ENCODE measurements around the gene DNAL4.

Gene DNAL4

GRCh38 chr22:38739300-38740055 is 54.5 kb downstream of the DNAL4 start:
- TF ChIP-seq CTCF (IDR thresholded peaks at IDR 0.05; ENCODE audit: insufficient read depth, low read depth, low read length, missing control alignments), result no peak
- no peak for DNase-seq (ENCODE audit: low read depth)
- H3K4me3 ChIP-seq (ENCODE audit: low read length), result no peak overlapping the region

- no peak overlapping the region for H3K4me3 ChIP-seq (ENCODE audit: low read length)
- no peak for DNase-seq (ENCODE audit: low read depth)
- TF ChIP-seq CTCF (IDR thresholded peaks at IDR 0.05; ENCODE audit: insufficient read depth, low read depth, low read length, missing control alignments), result no peak
Measured at GRCh38 chr22:38738475-38739070, 55.4 kb downstream of the DNAL4 start.

- no peak for DNase-seq (ENCODE audit: low read depth)
- no peak overlapping the region for H3K4me3 ChIP-seq (ENCODE audit: low read length)
- no peak for TF ChIP-seq CTCF (IDR thresholded peaks at IDR 0.05; ENCODE audit: insufficient read depth, low read depth, low read length, missing control alignments)
Measured at GRCh38 chr22:38737302-38738060, 56.5 kb downstream of the DNAL4 start.

- DNase-seq (ENCODE audit: low read depth), result no peak
- no peak overlapping the region for H3K4me3 ChIP-seq (ENCODE audit: low read length)
- no peak for TF ChIP-seq CTCF (IDR thresholded peaks at IDR 0.05; ENCODE audit: insufficient read depth, low read depth, low read length, missing control alignments)
Measured at GRCh38 chr22:38736257-38736570, 57.7 kb downstream of the DNAL4 start.

- peak; percentile 23 for DNase-seq (ENCODE audit: low read depth)
- no peak for TF ChIP-seq CTCF (IDR thresholded peaks at IDR 0.05; ENCODE audit: insufficient read depth, low read depth, low read length, missing control alignments)
- H3K4me3 ChIP-seq (ENCODE audit: low read length), result no peak overlapping the region
Measured at GRCh38 chr22:38735465-38736256, 58.3 kb downstream of the DNAL4 start.

- no peak for TF ChIP-seq CTCF (IDR thresholded peaks at IDR 0.05; ENCODE audit: insufficient read depth, low read depth, low read length, missing control alignments)
- no peak for DNase-seq (ENCODE audit: low read depth)
- H3K4me3 ChIP-seq (ENCODE audit: low read length), result no peak overlapping the region
Measured at GRCh38 chr22:38735126-38735464, 58.8 kb downstream of the DNAL4 start.
